ENCODE data around the gene COLQ. TPM values are rescaled to one million over a fixed set of nuclear protein-coding genes. Genes with fewer than 3 reads are reported as not detected.

COLQ gene
- polyA plus RNA-seq, 2 donors: 0.47 to 0.65 TPM

DNA sequence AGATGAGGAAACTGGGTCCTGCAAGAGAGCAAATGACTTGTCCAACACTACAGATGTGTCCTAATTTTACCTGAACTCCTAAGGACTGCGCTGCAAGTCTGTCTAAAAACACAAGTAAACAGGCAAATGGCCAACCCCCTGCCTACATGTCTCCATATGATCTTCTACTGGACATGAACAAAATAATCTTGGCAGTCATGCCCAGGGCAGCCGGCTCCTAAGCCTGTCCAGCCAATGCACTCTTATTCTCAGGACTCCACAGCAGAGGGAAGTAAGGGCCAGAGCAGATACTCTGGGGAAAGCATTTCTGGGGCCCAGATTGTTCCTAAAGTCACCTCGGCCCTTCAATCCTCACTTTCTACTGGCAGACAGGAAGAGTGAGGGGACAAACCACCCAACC, 10.3 kb downstream of the COLQ start:
- no peaks in the 10 kb centered on the region for H3K27me3 ChIP-seq (ENCODE audit: control insufficient read depth in 1 of 2, insufficient read depth in 2 of 2, low read length in 2 of 2)
- no peak overlapping the region for H3K27ac ChIP-seq (ENCODE audit: low read depth in 2 of 2, low read length in 1 of 2)
- no peaks in the 10 kb centered on the region for H3K9me3 ChIP-seq (ENCODE audit: control insufficient read depth in 2 of 2, insufficient read depth in 1 of 2, low read depth in 1 of 2, low read length in 1 of 2)
- H3K36me3 ChIP-seq (ENCODE audit: control insufficient read depth in 2 of 2, insufficient read depth in 2 of 2, low read length in 1 of 2): no peaks in the 10 kb centered on the region
- H3K4me1 ChIP-seq (ENCODE audit: control insufficient read depth in 2 of 2, insufficient read depth in 2 of 2, low read length in 1 of 2): peaks cover 0 to 3% of the 10 kb centered on the region in 2 donors
- H3K4me3 ChIP-seq (ENCODE audit: low read depth in 1 of 2, low read length in 2 of 2): no peak overlapping the region
- WGBS, 2 donors: 93 to 95% methylated on average over 3 of the region's 3 CpGs

DNA sequence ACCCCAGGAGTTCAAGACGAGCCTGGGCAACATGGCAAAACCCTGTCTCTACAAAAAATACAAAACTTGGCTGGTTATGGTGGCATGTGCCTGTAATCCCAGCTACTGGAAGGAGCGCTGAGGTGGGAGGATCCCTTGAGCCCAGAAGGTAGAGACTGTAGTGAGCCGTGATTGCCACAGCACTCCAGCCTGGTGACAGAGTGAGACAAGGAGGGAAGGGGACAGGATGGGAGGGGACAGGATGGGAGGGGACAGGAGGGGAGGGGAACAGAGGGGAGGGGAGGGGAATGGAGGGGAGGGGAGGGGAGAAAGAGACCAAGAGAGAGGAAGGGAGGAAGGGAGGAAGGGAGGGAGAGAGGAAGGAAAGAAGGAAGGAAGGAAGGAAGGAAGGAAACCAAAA, 11.0 kb downstream of the COLQ start:
- Histone ChIP-seq H3K27ac (ENCODE audit: low read depth in 2 of 2, low read length in 1 of 2) (no peak overlapping the region), H3K36me3 (ENCODE audit: control insufficient read depth in 2 of 2, insufficient read depth in 2 of 2, low read length in 1 of 2) (no peaks in the 10 kb centered on the region), H3K4me1 (ENCODE audit: control insufficient read depth in 2 of 2, insufficient read depth in 2 of 2, low read length in 1 of 2) (peaks cover 0 to 3% of the 10 kb centered on the region in 2 donors), H3K9me3 (ENCODE audit: control insufficient read depth in 2 of 2, insufficient read depth in 1 of 2, low read depth in 1 of 2, low read length in 1 of 2) (no peaks in the 10 kb centered on the region), H3K27me3 (ENCODE audit: control insufficient read depth in 1 of 2, insufficient read depth in 2 of 2, low read length in 2 of 2) (no peaks in the 10 kb centered on the region), H3K4me3 (ENCODE audit: low read depth in 1 of 2, low read length in 2 of 2) (no peak overlapping the region)
- WGBS, 2 donors: 94% methylated on average over 2 to 3 of the region's 3 CpGs

DNA sequence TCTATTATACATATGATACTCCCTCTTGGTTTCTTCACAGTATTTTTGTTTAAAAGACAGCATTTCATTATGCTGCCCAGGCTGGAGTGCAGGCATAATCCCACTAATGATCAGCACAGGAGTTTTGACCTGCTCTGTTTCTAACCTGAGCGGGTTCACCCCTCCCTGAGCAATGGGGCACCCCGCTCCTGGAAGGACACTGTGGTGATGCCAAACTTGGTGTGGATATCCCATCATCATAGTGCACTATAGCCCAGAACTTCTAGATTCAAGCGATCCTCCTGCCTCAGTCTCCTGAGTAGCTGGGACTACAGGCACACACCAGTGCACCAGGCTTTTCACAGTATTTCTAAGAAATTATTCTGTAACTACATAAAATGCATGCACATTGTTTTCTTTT, 14.9 kb downstream of the COLQ start:
- Histone ChIP-seq H3K27me3 (ENCODE audit: control insufficient read depth in 1 of 2, insufficient read depth in 2 of 2, low read length in 2 of 2) (no peaks in the 10 kb centered on the region), H3K4me1 (ENCODE audit: control insufficient read depth in 2 of 2, insufficient read depth in 2 of 2, low read length in 1 of 2) (no peaks in the 10 kb centered on the region), H3K9me3 (ENCODE audit: control insufficient read depth in 2 of 2, insufficient read depth in 1 of 2, low read depth in 1 of 2, low read length in 1 of 2) (no peaks in the 10 kb centered on the region), H3K4me3 (ENCODE audit: low read depth in 1 of 2, low read length in 2 of 2) (no peak overlapping the region), H3K27ac (ENCODE audit: low read depth in 2 of 2, low read length in 1 of 2) (no peak overlapping the region), H3K36me3 (ENCODE audit: control insufficient read depth in 2 of 2, insufficient read depth in 2 of 2, low read length in 1 of 2) (no peaks in the 10 kb centered on the region)
- WGBS, 2 donors: 95 to 97% methylated on average over 3 of the region's 3 CpGs

DNA sequence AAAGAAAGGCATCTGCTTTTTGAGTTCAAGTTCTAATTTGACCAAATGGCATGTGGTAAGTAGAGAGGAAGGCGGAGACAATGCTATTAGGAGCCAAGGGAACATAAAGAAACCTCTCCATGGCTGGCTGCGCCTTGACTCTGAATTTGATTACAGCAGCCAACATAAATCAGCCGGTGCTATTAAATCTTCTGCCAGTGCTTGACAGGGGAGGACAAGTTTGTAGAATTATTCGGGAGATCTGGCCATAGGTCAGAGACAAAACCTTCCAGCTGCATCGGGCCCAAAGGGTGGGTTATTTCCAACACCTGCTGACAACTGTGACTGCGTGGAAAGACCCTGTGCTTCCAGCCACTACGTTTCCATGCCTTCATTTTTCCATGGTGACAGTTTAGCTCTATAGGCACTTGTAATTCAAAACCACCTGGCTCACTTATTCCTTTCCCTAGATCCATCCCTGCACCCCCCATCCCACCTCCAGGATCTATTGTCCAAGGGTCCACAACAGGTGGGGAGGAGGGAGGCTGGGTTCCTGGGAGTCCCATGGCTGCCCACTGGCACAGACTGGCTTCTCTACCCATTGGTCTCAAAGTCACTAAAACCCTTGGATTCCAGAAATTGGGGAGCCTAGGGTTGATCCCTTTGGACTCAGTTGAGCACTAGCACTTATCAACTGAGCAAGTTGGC, 15.9 kb downstream of the COLQ start:
- Histone ChIP-seq H3K36me3 (ENCODE audit: control insufficient read depth in 2 of 2, insufficient read depth in 2 of 2, low read length in 1 of 2) (no peaks in the 10 kb centered on the region), H3K9me3 (ENCODE audit: control insufficient read depth in 2 of 2, insufficient read depth in 1 of 2, low read depth in 1 of 2, low read length in 1 of 2) (no peaks in the 10 kb centered on the region), H3K27me3 (ENCODE audit: control insufficient read depth in 1 of 2, insufficient read depth in 2 of 2, low read length in 2 of 2) (no peaks in the 10 kb centered on the region), H3K27ac (ENCODE audit: low read depth in 2 of 2, low read length in 1 of 2) (no peak overlapping the region), H3K4me1 (ENCODE audit: control insufficient read depth in 2 of 2, insufficient read depth in 2 of 2, low read length in 1 of 2) (no peaks in the 10 kb centered on the region), H3K4me3 (ENCODE audit: low read depth in 1 of 2, low read length in 2 of 2) (no peak overlapping the region)
- 65 to 74% methylated on average over 7 of the region's 7 CpGs for WGBS, 2 donors

DNA sequence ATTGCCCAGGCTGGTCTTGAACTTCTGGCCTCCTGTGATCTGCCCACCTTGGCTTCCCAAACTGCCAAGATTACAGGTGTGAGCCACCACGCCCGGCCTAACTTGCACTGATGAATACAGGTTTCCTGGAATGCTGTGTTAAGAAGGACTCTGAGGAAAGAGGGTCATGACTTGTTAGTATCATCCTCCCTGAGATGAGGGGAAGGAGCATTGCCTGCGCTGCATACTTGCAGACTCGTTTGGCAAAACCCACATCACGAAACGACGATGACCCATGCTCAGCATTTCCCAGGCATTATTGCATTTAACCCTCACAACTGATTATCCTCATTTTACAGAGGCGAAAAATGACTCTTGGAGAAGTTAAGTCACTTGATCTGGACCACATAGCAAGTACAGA, 18.9 kb downstream of the COLQ start:
- Histone ChIP-seq H3K9me3 (ENCODE audit: control insufficient read depth in 2 of 2, insufficient read depth in 1 of 2, low read depth in 1 of 2, low read length in 1 of 2) (no peaks in the 10 kb centered on the region), H3K4me1 (ENCODE audit: control insufficient read depth in 2 of 2, insufficient read depth in 2 of 2, low read length in 1 of 2) (no peaks in the 10 kb centered on the region), H3K4me3 (ENCODE audit: low read depth in 1 of 2, low read length in 2 of 2) (no peak overlapping the region), H3K27ac (ENCODE audit: low read depth in 2 of 2, low read length in 1 of 2) (no peak overlapping the region), H3K27me3 (ENCODE audit: control insufficient read depth in 1 of 2, insufficient read depth in 2 of 2, low read length in 2 of 2) (no peaks in the 10 kb centered on the region), H3K36me3 (ENCODE audit: control insufficient read depth in 2 of 2, insufficient read depth in 2 of 2, low read length in 1 of 2) (no peaks in the 10 kb centered on the region)
- 93 to 95% methylated on average over 8 of the region's 8 CpGs for WGBS, 2 donors

DNA sequence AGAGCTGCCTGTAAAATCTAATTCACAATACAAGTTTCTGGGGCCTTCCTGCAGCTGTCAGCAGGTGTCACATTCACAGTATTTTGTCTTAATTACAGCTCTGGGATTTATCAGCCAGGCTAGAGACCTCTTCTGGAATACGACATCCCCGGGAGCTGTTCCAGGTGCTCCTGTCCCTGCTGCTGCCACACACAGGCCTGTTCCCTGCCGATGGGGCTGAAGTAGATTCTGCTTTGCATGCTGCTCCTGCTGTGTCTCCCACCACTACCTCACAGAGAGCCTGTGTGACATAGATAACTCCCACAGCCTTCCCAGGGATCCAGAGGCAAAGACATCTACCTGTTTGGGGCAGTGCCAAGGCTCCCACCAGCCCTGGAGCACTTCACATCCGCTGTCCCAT, 20.4 kb downstream of the COLQ start:
- H3K9me3 ChIP-seq (ENCODE audit: control insufficient read depth in 2 of 2, insufficient read depth in 1 of 2, low read depth in 1 of 2, low read length in 1 of 2): no peaks in the 10 kb centered on the region
- H3K4me3 ChIP-seq (ENCODE audit: low read depth in 1 of 2, low read length in 2 of 2): no peak overlapping the region
- no peaks in the 10 kb centered on the region for H3K4me1 ChIP-seq (ENCODE audit: control insufficient read depth in 2 of 2, insufficient read depth in 2 of 2, low read length in 1 of 2)
- H3K27me3 ChIP-seq (ENCODE audit: control insufficient read depth in 1 of 2, insufficient read depth in 2 of 2, low read length in 2 of 2): no peaks in the 10 kb centered on the region
- no peaks in the 10 kb centered on the region for H3K36me3 ChIP-seq (ENCODE audit: control insufficient read depth in 2 of 2, insufficient read depth in 2 of 2, low read length in 1 of 2)
- WGBS, 2 donors: 69 to 90% methylated on average over 4 of the region's 4 CpGs
- no peak overlapping the region for H3K27ac ChIP-seq (ENCODE audit: low read depth in 2 of 2, low read length in 1 of 2)

DNA sequence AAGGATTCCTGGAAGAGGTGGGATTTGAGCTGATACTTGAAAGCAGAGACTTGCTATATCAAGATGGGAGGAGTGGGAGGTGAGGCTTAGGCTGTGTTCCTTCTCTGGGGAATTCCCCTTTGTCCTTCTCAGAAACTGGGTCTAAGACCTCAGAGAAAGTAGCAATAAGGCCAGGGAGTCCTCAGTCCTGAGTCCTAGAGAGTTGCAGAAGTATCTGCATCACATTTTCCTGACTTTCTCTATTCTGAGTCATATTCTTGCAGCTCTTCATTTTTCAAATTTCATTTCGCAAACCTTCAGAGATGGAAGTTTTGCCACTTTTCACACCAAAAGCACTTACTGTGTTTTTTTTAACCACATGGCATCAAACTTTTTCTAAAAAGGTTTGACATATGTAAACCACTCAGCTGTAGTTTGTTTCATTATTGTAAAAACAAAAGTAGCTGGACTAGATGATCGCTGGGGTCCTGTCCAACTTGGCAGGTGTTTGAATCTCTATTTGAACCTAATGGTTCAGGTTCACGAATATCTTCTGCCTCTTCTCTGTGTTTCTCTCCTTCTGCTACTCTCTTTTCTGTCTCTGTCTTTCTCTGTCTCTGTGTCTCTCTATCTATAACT, 21.3 kb downstream of the COLQ start:
- H3K9me3 ChIP-seq (ENCODE audit: control insufficient read depth in 2 of 2, insufficient read depth in 1 of 2, low read depth in 1 of 2, low read length in 1 of 2): no peaks in the 10 kb centered on the region
- 51 to 52% methylated on average over 3 of the region's 3 CpGs for WGBS, 2 donors
- H3K4me1 ChIP-seq (ENCODE audit: control insufficient read depth in 2 of 2, insufficient read depth in 2 of 2, low read length in 1 of 2): no peaks in the 10 kb centered on the region
- H3K36me3 ChIP-seq (ENCODE audit: control insufficient read depth in 2 of 2, insufficient read depth in 2 of 2, low read length in 1 of 2): no peaks in the 10 kb centered on the region
- no peaks in the 10 kb centered on the region for H3K27me3 ChIP-seq (ENCODE audit: control insufficient read depth in 1 of 2, insufficient read depth in 2 of 2, low read length in 2 of 2)
- H3K27ac ChIP-seq (ENCODE audit: low read depth in 2 of 2, low read length in 1 of 2): no peak overlapping the region
- no peak overlapping the region for H3K4me3 ChIP-seq (ENCODE audit: low read depth in 1 of 2, low read length in 2 of 2)

DNA sequence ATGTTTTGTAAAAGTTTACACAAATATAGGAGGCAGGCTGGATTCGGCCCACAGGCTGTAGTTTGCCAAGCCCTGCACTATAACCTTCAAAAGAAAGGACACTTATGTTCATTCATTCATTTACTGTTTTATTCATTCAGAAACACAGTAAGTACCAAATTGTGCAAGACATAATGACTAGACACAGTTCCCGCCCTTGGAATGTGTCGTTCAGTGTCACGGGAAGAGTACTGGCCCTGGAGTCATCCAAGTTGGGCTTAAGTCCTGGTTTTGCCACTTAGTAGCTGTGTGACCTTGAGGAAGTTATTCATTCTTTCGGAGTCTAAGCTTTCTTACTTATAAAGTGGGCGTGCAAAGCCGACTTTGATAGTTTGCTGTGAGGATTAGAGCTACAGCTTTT, 22.0 kb downstream of the COLQ start:
- WGBS, 2 donors: 34 to 47% methylated on average over 7 of the region's 7 CpGs
- Histone ChIP-seq H3K27ac (ENCODE audit: low read depth in 2 of 2, low read length in 1 of 2) (no peak overlapping the region), H3K36me3 (ENCODE audit: control insufficient read depth in 2 of 2, insufficient read depth in 2 of 2, low read length in 1 of 2) (no peaks in the 10 kb centered on the region), H3K9me3 (ENCODE audit: control insufficient read depth in 2 of 2, insufficient read depth in 1 of 2, low read depth in 1 of 2, low read length in 1 of 2) (no peaks in the 10 kb centered on the region), H3K4me1 (ENCODE audit: control insufficient read depth in 2 of 2, insufficient read depth in 2 of 2, low read length in 1 of 2) (no peaks in the 10 kb centered on the region), H3K27me3 (ENCODE audit: control insufficient read depth in 1 of 2, insufficient read depth in 2 of 2, low read length in 2 of 2) (no peaks in the 10 kb centered on the region), H3K4me3 (ENCODE audit: low read depth in 1 of 2, low read length in 2 of 2) (no peak overlapping the region)

DNA sequence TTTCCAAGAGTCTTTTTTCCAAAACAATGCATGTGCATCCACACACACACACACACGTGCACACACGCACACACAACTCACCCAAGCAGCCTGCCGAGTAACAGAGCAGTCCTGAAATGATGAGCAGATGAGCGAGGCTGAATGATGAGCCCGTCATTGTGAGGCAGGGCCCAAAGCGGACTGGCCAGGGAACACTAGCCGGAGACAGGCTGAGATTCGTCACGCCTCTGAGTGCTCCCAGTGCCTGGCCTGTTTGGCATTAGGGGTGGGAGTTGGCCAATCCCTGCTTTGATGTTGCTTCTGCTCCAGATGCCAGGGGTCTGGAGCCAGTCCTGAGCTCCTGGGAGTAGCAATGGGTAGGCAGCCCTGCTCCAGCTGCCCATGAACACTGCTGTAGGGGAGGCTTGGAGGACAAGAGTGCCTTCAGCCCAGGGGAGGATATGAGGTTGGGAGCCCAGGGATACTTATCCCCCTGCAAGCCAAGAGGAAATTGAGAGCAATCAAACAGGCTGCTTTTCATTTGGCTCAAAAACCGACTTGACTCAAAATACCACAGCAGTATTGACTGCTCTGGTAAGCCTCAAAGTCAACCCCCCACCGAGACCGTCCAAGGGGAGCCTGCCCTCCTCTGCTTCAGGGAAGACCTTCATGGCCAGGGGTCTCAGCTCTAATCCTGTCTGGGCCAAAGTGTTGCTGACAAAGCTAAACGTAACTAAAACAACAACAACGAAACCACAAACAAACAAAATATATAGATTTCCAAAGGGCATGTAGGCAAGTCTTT, 22.9 kb downstream of the COLQ start:
- WGBS, 2 donors: 84 to 86% methylated on average over 14 of the region's 14 CpGs

More for the DNA sequence above, 22.9 kb downstream of the COLQ start:
- no peaks in the 10 kb centered on the region for H3K27me3 ChIP-seq (ENCODE audit: control insufficient read depth in 1 of 2, insufficient read depth in 2 of 2, low read length in 2 of 2)
- H3K36me3 ChIP-seq (ENCODE audit: control insufficient read depth in 2 of 2, insufficient read depth in 2 of 2, low read length in 1 of 2): no peaks in the 10 kb centered on the region
- H3K4me1 ChIP-seq (ENCODE audit: control insufficient read depth in 2 of 2, insufficient read depth in 2 of 2, low read length in 1 of 2): no peaks in the 10 kb centered on the region
- H3K27ac ChIP-seq (ENCODE audit: low read depth in 2 of 2, low read length in 1 of 2): no peak overlapping the region
- H3K9me3 ChIP-seq (ENCODE audit: control insufficient read depth in 2 of 2, insufficient read depth in 1 of 2, low read depth in 1 of 2, low read length in 1 of 2): no peaks in the 10 kb centered on the region
- H3K4me3 ChIP-seq (ENCODE audit: low read depth in 1 of 2, low read length in 2 of 2): no peak overlapping the region
